ENCODE measurements around the gene PPID.

DNA sequence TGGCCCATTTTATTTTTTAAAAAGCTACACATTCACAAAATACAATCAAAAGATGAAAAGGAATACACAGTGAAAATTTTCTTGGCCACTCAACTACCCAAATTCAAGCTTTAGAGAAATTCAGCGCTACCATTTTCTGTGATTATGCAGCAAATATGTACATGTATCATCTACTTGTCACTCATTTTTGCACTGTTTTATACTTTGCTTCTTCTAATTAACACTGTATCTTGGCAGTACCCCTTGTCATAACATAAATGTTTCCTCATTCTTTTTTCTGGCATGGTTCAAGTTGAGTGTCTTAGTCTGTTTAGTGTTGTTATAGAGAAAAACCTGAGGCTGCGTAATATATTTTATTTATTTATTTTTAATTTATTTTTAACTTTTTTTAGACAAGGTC lies 15.7 kb upstream of the PPID start:
- TF ChIP-seq, protein P1, sequence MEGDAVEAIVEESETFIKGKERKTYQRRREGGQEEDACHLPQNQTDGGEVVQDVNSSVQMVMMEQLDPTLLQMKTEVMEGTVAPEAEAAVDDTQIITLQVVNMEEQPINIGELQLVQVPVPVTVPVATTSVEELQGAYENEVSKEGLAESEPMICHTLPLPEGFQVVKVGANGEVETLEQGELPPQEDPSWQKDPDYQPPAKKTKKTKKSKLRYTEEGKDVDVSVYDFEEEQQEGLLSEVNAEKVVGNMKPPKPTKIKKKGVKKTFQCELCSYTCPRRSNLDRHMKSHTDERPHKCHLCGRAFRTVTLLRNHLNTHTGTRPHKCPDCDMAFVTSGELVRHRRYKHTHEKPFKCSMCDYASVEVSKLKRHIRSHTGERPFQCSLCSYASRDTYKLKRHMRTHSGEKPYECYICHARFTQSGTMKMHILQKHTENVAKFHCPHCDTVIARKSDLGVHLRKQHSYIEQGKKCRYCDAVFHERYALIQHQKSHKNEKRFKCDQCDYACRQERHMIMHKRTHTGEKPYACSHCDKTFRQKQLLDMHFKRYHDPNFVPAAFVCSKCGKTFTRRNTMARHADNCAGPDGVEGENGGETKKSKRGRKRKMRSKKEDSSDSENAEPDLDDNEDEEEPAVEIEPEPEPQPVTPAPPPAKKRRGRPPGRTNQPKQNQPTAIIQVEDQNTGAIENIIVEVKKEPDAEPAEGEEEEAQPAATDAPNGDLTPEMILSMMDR (IDR thresholded peaks at IDR 0.05) = no peak
- TF ChIP-seq ZFX (IDR thresholded peaks at IDR 0.05; ENCODE audit: borderline replicate concordance) = no peak

Measured in 22Rv1 (cell line).